GM12891 (cell line): ENCODE data around the gene PHYH.
"Not testable (repeated sequence)": the region's sequence is repeated elsewhere in the genome, so short reads cannot be mapped to it uniquely, and the experiment has no call there.

Experiments
- DNase-seq: peaks from one replicate; pipeline ENCODE4 v3.0.0; 2011; ENCODE audit warnings: low spot score; ENCODE audit not compliant: insufficient read length
- FAIRE-seq: peaks from 2 replicates; lab custom pipeline; 2011; peaks lifted over from hg19 to GRCh38; lab: Jason Lieb, UNC
- PAX5 ChIP-seq: IDR thresholded peaks from 2 replicates; pipeline ENCODE4 v1.6.1; 2011; ENCODE audit warnings: low read length, moderate library complexity, mild to moderate bottlenecking; ENCODE audit not compliant: insufficient read depth, severe bottlenecking
- POLR2A ChIP-seq: IDR thresholded peaks from 2 replicates; pipeline ENCODE4 v1.6.1; 2011; ENCODE audit warnings: low read depth, low read length, control low read depth
- POLR2AphosphoS5 ChIP-seq: IDR thresholded peaks from 2 replicates; pipeline ENCODE4 v1.6.1; 2011; ENCODE audit warnings: low read depth, low read length, control low read depth
- POU2F2 ChIP-seq: IDR thresholded peaks from 2 replicates; pipeline ENCODE4 v1.6.1; 2011; ENCODE audit warnings: low read depth, mild to moderate bottlenecking, control low read depth, low read length, moderate library complexity
- SPI1 ChIP-seq: IDR thresholded peaks from 2 replicates; pipeline ENCODE4 v1.6.1; 2011; ENCODE audit warnings: low read depth, low read length, control low read depth
- TAF1 ChIP-seq: IDR thresholded peaks from 2 replicates; pipeline ENCODE4 v1.6.1; 2011; ENCODE audit warnings: low read depth, low read length, control low read depth

Gene PHYH

DNA sequence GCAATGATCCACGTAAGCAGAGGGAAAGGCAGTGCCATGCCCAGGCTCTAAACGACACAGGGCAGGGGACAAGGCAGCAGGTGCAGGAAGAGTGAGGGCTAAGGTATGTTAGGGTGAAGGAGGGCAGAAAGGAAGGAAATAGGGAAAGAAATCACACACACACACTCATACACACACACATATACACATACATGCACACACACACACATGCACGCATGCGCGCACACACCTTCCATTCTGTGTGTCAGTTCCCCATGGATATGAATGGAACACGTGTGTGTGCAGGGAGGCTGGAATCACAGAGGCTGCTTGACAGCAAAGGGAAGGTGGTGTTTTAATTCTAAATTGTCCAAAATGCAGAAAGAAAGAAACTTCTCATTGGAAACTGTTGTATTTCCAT, 6.2 kb upstream of the PHYH start:
- FAIRE-seq (no peak), DNase-seq (no peak)
- no peak for TF ChIP-seq POU2F2
- TF ChIP-seq POLR2AphosphoS5: no peak
- no peak for TF ChIP-seq POLR2A
- TF ChIP-seq TAF1: no peak
- no peak for TF ChIP-seq PAX5
- TF ChIP-seq SPI1: no peak

DNA sequence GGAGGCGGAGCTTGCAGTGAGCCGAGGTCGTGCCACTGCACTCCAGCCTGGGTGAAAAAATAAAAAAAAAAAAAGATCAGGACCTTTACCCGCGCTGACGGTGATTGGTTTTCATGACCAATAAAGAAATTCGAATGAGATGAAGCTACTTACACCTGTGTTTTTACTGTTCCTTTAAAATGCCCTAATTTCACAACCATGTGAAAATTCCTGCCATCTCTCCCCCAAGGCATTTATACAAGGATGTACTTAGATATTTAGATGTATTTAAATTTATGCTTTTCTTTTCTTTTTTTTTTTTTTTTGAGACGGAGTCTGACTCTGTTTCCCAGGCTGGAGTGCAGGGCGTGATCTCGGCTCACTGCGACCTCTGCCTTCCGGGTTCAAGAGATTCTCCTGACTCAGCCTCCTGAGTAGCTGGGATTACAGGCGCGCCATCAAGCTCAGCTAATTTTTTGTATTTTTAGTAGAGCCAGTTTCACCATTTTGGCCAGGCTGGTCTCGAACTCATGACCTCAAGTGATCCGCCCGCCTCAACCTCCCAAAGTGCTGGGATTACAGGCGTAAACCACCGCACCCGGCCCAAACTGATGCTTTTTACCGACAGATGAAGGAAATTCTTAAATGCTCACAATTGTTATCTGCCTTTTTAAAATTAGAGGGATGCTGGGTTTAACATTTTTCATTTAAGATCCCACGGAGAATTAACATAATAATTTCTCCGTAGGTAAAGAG, 3.1 kb upstream of the PHYH start:
- no peak for TF ChIP-seq TAF1
- TF ChIP-seq POU2F2: no peak
- no peak for TF ChIP-seq PAX5
- no peak for TF ChIP-seq POLR2A
- no peak for TF ChIP-seq SPI1
- TF ChIP-seq POLR2AphosphoS5: no peak
- DNase-seq: no peak
- no peak for FAIRE-seq

DNA sequence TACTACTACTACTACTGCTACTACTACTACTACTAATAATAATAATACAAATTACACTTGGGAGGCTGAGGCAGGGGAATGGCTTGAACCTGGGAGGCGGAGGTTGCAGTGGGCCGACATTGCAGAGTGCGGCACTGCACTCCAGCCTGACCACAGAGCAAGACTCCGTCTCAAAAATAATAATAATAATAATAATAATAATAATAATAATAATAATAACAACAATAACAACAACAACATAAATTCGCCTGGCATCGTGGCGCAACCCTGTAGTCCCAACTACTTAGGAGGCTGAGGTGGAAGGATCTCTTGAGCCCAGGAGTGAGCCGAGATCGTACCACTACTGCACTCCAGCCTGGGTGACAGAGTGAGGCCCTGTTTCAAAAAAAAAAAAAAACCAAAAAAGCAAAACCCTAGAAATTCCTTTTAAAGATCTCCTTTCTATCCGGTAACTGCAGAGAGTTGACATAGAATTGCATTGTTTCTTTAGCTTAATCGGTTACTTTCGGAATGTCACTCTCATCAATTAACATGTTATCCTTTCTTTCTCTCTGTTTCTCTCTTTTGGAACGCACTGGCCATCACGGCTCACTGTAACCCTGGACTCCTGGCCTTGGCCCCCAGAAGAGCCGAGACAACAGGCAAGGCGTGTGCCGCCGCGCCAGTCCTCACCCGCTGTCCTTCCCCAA, 972 bp downstream of the PHYH start:
- no peak for DNase-seq
- TF ChIP-seq SPI1: no peak
- TF ChIP-seq PAX5: no peak
- TF ChIP-seq TAF1: no peak
- no peak for TF ChIP-seq POLR2AphosphoS5
- TF ChIP-seq POLR2A: no peak
- TF ChIP-seq POU2F2: no peak
- no peak for FAIRE-seq

DNA sequence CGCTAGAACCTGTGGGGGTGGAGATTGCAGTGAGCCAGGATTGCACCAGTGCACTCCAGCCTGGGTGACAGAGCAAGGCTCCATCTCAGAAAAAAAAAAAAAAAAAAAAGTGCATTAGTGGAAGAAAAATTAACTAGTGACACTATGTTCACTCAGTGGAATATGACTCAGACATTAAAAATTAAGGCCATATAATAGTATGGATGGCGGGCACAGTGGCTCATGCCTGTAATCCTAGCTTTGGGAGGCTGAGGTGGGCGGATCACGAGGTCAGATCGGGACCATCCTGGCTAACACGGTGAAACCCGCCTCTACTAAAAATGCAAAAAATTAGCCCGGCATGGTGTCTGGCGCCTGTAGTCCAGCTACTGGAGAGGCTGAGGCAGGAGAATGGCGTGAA, 3.4 kb downstream of the PHYH start:
- DNase-seq (no peak), FAIRE-seq (no peak)
- TF ChIP-seq POU2F2 (no peak), TAF1 (no peak), POLR2A (no peak), SPI1 (no peak), POLR2AphosphoS5 (no peak), PAX5 (no peak)

DNA sequence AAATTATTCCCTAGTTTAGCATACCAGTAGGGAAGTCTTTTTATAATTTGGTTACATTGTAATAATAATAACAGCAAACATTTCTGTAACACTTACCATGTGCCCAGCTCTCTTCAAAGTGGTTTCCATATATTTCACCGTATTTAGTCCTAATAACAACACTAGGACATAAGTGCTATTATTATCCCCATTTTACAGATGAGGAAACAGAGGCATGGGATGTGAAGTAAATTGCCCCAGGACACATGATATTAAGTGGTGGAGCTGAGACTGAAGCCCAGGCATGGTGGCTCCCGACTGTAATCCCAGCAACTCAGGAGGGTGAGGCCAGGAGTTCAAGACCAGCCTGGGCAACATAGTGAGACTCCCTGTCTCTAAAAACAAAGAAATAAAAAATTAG, 5.1 kb downstream of the PHYH start:
- DNase-seq (no peak), FAIRE-seq (no peak)
- TF ChIP-seq SPI1 (no peak), POLR2AphosphoS5 (no peak), PAX5 (no peak), POU2F2 (no peak), POLR2A (no peak), TAF1 (no peak)

DNA sequence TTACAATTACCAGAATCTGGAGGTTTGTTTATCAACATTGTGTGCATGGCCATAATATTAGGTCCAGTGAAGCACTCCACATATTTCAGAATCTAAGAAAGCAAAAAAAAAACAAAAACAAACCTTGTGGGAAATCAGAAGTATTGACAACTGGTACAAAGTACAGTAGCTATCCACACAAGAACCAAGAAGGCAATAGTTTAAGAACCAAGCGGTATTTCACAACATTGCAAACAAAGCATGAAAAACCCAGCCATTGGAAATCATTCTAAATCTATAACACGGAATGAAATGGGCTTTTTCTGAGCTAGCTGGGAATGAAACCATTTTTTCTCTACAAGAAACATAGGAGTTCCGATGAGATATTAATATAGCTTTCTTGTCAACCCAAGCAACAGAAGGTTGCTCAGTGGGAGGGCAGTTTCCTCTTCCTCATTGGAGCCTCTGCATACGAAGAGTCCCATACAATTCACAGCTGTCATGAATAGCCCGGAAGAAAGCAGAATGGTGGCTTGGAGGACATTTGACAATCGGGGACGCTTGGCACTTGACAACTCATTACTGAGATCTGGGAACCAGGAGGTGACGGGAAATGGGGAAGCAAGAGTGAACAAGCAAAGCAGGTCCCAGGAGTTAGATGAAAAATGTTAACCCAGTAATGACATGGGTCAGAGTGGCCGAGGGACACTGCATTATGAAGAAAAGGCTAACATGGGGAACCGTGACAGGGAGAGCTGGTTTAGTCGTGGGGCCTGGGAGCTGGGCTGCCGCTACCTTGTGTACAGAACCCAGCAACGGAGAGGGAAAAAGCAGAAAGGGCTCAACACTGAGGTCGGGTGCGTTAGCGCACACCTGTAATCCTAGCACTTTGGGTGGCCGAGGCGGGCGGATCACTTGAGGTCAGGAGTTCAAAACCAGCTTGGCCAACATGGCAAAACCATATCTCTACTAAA, 7.8 kb downstream of the PHYH start:
- no peak for FAIRE-seq
- no peak for TF ChIP-seq TAF1
- TF ChIP-seq POLR2AphosphoS5: no peak
- no peak for TF ChIP-seq SPI1
- TF ChIP-seq PAX5: no peak
- TF ChIP-seq POLR2A: no peak
- TF ChIP-seq POU2F2: no peak
- DNase-seq: no peak

DNA sequence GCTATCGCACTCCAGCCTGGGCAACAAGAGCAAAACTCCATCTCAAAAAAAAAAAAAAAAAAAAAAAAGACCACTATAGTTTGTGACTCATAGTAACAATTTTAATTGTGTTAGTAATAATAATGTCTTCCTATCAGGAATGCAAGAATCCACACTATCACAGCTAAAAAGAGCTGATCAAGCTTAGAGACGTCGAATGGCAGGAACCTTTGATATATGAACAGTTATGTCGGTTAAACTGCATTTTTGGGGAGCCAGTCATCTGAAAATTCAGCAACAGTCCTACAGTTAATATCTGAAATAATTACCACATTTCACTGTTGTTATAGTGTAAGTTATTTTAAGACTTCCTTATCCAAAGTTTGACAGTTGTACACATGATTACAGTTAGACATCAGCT, 8.8 kb downstream of the PHYH start:
- DNase-seq: no peak
- no peak for FAIRE-seq

DNA sequence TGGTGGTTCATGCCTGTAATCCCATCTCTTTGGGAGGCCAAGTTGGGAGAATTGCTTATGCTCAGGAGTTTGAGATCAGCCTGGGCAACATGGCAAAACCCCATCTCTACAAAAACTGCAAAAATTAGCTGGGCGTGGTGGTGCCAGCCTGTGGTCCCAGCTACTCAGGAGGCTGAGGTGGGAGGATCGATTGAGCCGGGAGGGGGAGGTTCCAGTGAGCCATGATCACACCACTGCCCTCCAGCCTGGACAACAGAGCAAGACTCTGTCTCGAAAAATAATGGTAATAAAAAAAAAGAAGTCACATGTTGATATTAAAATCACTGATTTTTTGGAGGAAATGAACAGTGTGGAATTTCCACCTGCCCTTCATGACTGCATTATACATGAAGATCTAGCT, 15.8 kb downstream of the PHYH start:
- TF ChIP-seq PAX5: no peak
- no peak for TF ChIP-seq POLR2A
- TF ChIP-seq POU2F2: no peak
- no peak for TF ChIP-seq POLR2AphosphoS5
- TF ChIP-seq SPI1: no peak
- DNase-seq (no peak), FAIRE-seq (no peak)

More for the DNA sequence above, 8.8 kb downstream of the PHYH start:
- TF ChIP-seq SPI1: no peak
- TF ChIP-seq PAX5: no peak
- TF ChIP-seq TAF1: no peak
- no peak for TF ChIP-seq POLR2AphosphoS5
- no peak for TF ChIP-seq POU2F2
- no peak for TF ChIP-seq POLR2A

DNA sequence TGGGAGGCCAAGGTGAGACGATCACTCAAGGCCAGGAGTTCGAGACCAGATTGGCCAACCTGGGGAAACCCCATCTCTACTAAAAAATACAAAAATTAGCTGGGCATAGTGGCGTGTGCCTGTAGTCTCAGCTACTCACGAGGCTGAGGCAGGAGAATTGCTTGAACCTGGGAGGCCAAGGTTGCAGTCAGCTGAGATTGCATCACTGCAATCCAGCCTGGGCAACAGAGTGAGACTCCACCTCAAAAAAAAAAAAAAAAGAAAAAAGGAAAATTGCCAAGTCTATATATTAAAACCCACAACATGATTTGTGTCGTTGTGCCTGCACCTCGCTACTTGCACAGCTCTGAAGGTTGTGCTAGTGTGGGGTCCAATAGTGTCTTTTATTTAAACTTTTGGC, 17.5 kb downstream of the PHYH start:
- DNase-seq, FAIRE-seq: not testable (repeated sequence)
